Gastrocnemius medialis (tissue), 4 donors: ENCODE data around the gene FAM24B. TPM values are rescaled to one million over a fixed set of nuclear protein-coding genes. Genes with fewer than 3 reads are reported as not detected.
"Not testable (repeated sequence)": the region's sequence is repeated elsewhere in the genome, so short reads cannot be mapped to it uniquely, and the experiment has no call there.

Experiments used
- ATAC-seq, 2 donors: fragments of 150-250 bp; one replicate each; pipeline ENCODE4 v1.9.1; 2016
- DNase-seq, 2 donors: peaks; one replicate each; pipeline ENCODE4 v3.0.0-alpha.2; 2019
- H3K27ac ChIP-seq, 4 donors: fragments of 200-600 bp; sonication (generic); 1 replicate in 1 of 4; 2 replicates in 3 of 4; pipeline ENCODE4 v1.5.1; 2016 to 2018; ENCODE audit warnings: mild to moderate bottlenecking in 2 of 4, moderate library complexity in 1 of 4
- H3K27me3 ChIP-seq, 3 donors: fragments of 200-600 bp; sonication (generic) in 2 of 3; 1 replicate in 1 of 3; 2 replicates in 2 of 3; pipeline versions ENCODE4 v1.5.1 to v1.6.0; 2016 to 2019; ENCODE audit warnings: mild to moderate bottlenecking in 1 of 3, moderate library complexity in 1 of 3
- H3K36me3 ChIP-seq, 2 donors: fragments of 200-600 bp; sonication (generic) in 1 of 2; one replicate each; pipeline ENCODE4 v1.5.1; 2017 to 2018
- H3K4me1 ChIP-seq, 2 donors: fragments of 200-600 bp; sonication (generic) in 1 of 2; one replicate each; pipeline ENCODE4 v1.5.1; 2016 to 2017; ENCODE audit warnings: mild to moderate bottlenecking in 2 of 2
- H3K4me3 ChIP-seq, 4 donors: fragments of 200-600 bp; sonication (generic) in 3 of 4; 1 replicate in 1 of 4; 2 replicates in 3 of 4; pipeline ENCODE4 v1.5.1; 2016 to 2019; ENCODE audit warnings: mild to moderate bottlenecking in 2 of 4
- H3K9me3 ChIP-seq, 3 donors: fragments of 200-600 bp; sonication (generic) in 2 of 3; 1 replicate in 1 of 3; 2 replicates in 2 of 3; pipeline ENCODE4 v1.5.1; 2016 to 2019
- POLR2A ChIP-seq, 2 donors: fragments of 450-650 bp; IDR thresholded peaks; one replicate each; pipeline ENCODE4 v1.6.1; 2017; ENCODE audit warnings: antibody characterized with exemption in 2 of 2, mild to moderate bottlenecking in 2 of 2, moderate library complexity in 2 of 2
- in situ Hi-C, 4 donors: fragments of 200-750 bp; cut with MboI; loops; one replicate each; pipeline versions ENCODE4 v1.15.0 to v1.8.0; 2017; ENCODE audit warnings: low sequenced_read_pairs in 4 of 4
- intact Hi-C: fragments of 100-400 bp; cut with DNase I; formaldehyde crosslinking; loops from one replicate; pipeline ENCODE4 v1.15.1; 2023; ENCODE audit warnings: low total_unique reads
- total RNA-seq, 4 donors: library from RNA; depleted of rRNA; stranded (reverse); fragments of >200 nt; gene quantifications; one replicate each; pipeline versions ENCODE4 v1.1.0 to v1.2.3, GENCODE V29; 2016
- TF ChIP-seq, protein P1 (sequence below), 5 experiments: fragments of 450-650 bp in 3 of 5; fragments of 200-600 bp in 2 of 5; sonication (generic) in 2 of 5; IDR thresholded peaks in 4 of 5; conservative IDR thresholded peaks in 1 of 5; 1 replicate in 4 of 5; 2 replicates in 1 of 5; pipeline ENCODE4 v1.5.1; 2016 to 2019; ENCODE audit warnings: antibody characterized with exemption in 5 of 5, mild to moderate bottlenecking in 3 of 5, moderate library complexity in 3 of 5

The FAM24B gene
- total RNA-seq, 4 donors from 2014 or later = not detected

DNA sequence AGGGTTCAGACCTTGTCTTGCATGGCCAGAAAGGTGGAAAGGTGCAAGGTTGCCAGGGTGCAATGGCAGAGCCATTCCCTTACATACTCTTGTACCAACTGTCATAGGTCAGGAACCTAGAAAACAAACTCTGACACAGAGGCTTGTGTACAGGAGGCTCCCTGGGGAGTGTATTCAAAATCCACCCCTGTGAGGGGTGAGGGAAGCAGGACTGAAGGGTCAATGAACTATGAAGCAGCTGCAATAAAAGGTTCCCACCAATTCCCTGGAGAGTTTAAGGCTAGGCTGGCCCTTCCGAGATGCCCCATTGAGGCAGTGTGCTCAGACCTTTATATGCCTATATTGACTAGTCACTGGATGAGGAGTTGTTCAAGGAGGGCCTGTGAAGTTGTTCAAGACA lies 19.9 kb downstream of the FAM24B start:
- no peak for DNase-seq
- no peaks in the 10 kb centered on the region for H3K27me3 ChIP-seq
- no peak overlapping the region for H3K27ac ChIP-seq
- in situ Hi-C loops = no loop called here
- no peaks in the 10 kb centered on the region for H3K9me3 ChIP-seq
- TF ChIP-seq, protein P1, sequence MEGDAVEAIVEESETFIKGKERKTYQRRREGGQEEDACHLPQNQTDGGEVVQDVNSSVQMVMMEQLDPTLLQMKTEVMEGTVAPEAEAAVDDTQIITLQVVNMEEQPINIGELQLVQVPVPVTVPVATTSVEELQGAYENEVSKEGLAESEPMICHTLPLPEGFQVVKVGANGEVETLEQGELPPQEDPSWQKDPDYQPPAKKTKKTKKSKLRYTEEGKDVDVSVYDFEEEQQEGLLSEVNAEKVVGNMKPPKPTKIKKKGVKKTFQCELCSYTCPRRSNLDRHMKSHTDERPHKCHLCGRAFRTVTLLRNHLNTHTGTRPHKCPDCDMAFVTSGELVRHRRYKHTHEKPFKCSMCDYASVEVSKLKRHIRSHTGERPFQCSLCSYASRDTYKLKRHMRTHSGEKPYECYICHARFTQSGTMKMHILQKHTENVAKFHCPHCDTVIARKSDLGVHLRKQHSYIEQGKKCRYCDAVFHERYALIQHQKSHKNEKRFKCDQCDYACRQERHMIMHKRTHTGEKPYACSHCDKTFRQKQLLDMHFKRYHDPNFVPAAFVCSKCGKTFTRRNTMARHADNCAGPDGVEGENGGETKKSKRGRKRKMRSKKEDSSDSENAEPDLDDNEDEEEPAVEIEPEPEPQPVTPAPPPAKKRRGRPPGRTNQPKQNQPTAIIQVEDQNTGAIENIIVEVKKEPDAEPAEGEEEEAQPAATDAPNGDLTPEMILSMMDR (IDR thresholded peaks at IDR 0.05 in 4 of 5, conservative IDR thresholded peaks at IDR 0.05 in 1 of 5) = no peak
- no peaks in the 10 kb centered on the region for H3K36me3 ChIP-seq
- ATAC-seq = no peak
- no peak overlapping the region for H3K4me3 ChIP-seq
- H3K4me1 ChIP-seq = no peaks in the 10 kb centered on the region
- intact Hi-C loops = no loop called here

DNA sequence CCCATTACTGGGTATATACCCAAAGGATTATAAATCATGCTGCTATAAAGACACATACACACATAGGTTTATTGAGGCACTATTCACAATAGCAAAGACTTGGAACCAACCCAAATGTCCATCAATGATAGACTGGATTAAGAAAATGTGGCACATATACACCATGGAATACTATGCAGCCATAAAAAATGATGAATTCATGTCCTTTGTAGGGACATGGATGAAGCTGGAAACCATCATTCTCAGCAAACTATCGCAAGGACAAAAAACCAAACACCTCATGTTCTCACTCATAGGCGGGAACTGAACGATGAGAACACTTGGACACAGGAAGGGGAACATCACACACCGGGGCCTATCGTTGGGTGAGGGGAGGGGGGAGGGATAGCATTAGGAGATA lies 21.3 kb downstream of the FAM24B start:
- DNase-seq, in situ Hi-C loops, H3K36me3 ChIP-seq, H3K4me3 ChIP-seq, H3K4me1 ChIP-seq, H3K9me3 ChIP-seq, H3K27me3 ChIP-seq, H3K27ac ChIP-seq, intact Hi-C loops, ATAC-seq: not testable (repeated sequence)

DNA sequence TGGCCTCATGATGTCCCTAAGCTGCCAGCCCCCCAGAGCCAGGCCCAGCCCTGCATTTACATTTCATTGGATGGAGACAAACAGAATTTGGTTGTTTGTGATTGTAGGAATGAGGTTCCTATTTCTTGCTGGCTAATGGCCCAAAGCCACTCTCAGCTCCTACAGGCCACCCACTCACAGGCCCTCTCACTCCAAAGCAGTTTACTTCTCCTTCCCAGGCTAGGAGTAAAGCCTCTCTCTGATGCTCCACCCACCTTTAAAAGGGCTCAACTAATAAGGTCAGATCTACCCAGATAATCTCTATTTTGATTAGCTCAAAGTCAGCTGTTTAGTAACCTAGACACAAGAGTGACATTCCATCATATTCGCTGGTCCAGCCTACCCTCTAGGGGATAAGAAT lies 22.5 kb downstream of the FAM24B start:
- in situ Hi-C loops = no loop called here
- no peak for TF ChIP-seq POLR2A (IDR thresholded peaks at IDR 0.05)
- TF ChIP-seq, protein P1 (IDR thresholded peaks at IDR 0.05 in 4 of 5, conservative IDR thresholded peaks at IDR 0.05 in 1 of 5) = no peak
- H3K36me3 ChIP-seq = no peaks in the 10 kb centered on the region
- intact Hi-C loops = no loop called here
- ATAC-seq (no peak), DNase-seq (no peak)
- no peaks in the 10 kb centered on the region for H3K27me3 ChIP-seq
- H3K4me3 ChIP-seq = no peak overlapping the region
- no peaks in the 10 kb centered on the region for H3K9me3 ChIP-seq
- H3K4me1 ChIP-seq = no peaks in the 10 kb centered on the region
- H3K27ac ChIP-seq = no peak overlapping the region

DNA sequence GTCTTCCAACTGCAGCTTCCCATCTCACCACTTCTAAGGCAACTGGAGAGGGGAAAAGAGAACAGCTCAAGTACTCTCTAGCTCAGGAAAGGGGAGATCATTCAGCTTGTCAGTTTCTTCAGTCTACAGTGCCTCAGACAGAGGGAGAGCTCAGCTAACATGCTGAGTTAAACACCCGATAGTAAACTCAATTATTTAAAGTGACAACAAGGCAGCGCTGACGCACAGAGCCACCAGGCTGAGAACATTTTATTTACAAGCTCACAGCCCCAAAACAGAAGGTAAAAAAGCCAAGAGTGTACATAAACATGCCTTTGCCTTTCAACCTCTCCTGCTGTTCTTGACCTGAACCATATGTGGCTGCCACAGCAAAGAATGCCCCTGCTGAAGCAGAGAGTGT lies 23.6 kb downstream of the FAM24B start:
- in situ Hi-C loops = no loop called here
- Histone ChIP-seq H3K9me3 (no peaks in the 10 kb centered on the region), H3K27ac (no peak overlapping the region), H3K36me3 (no peaks in the 10 kb centered on the region), H3K27me3 (no peaks in the 10 kb centered on the region), H3K4me1 (no peaks in the 10 kb centered on the region), H3K4me3 (no peak overlapping the region)
- TF ChIP-seq, protein P1 (IDR thresholded peaks at IDR 0.05 in 4 of 5, conservative IDR thresholded peaks at IDR 0.05 in 1 of 5) = no peak
- TF ChIP-seq POLR2A (IDR thresholded peaks at IDR 0.05) = no peak
- intact Hi-C loops = no loop called here
- DNase-seq = no peak
- no peak for ATAC-seq

DNA sequence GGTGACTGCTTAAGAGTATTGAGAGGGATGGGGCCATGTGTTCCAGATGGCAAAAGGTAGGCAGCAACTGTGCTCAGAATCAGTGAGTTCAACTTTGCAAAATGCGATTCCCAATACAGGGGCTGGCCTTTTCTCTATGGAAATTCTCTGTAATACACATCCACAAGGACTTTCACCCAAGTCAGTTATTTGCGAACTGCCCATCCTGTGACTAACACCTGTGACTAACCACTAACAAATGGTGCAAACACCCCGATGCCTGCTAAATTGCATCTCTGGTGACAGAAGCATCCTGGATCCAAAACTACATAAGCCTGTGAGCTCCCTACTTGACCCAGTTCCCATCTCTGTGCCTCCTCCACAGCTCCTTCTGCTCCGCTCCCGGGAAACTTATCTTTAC lies 24.7 kb downstream of the FAM24B start:
- Histone ChIP-seq H3K36me3 (no peaks in the 10 kb centered on the region), H3K27me3 (no peaks in the 10 kb centered on the region), H3K4me3 (no peak overlapping the region), H3K27ac (no peak overlapping the region), H3K9me3 (no peaks in the 10 kb centered on the region), H3K4me1 (no peaks in the 10 kb centered on the region)
- ATAC-seq (no peak), DNase-seq (no peak)
- TF ChIP-seq, protein P1 (IDR thresholded peaks at IDR 0.05 in 4 of 5, conservative IDR thresholded peaks at IDR 0.05 in 1 of 5) = no peak
- TF ChIP-seq POLR2A (IDR thresholded peaks at IDR 0.05) = no peak
- intact Hi-C loops = no loop called here
- in situ Hi-C loops = no loop called here
